HG03378 (cell line): ENCODE measurements around the gene TMEM256.

Experiments used
- ATAC-seq: cut with Tn5 transposase; IDR thresholded peaks from one replicate; pipeline ENCODE4 v1.9.1; 2021; ENCODE audit warnings: mild to moderate bottlenecking, moderate library complexity; ENCODE audit not compliant: unreplicated experiment

Gene TMEM256

DNA sequence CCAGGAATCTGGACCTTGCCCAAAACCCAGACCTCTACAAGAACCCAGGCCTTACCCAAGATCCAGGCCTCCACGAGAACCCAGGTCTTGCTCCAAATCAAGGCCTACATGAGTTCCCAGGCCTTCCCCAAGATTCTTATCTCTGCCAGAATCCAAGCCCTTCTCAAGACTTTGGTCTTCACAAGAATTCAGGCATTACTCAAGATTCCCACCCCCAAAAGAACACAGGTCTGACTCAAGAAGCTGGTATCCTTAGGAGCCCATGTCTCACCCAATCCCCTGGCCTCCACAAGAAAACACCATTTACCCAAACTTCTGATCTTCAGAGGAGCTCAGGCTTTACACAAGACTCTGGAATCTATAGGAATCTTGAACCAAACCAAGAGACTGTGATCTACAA, 27.3 kb upstream of the TMEM256 start:
- ATAC-seq, result no peak

DNA sequence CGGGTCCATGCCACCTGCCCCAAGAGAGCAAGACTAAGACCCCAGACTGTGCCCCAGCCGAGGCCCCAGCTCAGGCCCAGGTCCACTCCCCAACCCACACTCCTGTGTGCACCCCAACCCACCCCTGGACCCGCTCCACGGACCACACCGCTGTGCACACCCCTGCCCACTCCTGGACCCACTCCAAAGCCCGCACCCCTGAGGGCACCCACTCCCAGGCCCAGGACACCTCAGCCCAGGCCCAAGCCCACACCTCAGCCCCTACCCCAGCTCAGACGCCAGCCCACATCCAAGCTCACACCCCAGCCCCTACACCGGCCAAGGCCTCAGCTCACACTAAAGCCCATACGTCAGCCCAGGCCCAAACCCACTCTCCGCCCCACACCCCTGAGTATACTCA, 25.8 kb upstream of the TMEM256 start:
- no peak for ATAC-seq

DNA sequence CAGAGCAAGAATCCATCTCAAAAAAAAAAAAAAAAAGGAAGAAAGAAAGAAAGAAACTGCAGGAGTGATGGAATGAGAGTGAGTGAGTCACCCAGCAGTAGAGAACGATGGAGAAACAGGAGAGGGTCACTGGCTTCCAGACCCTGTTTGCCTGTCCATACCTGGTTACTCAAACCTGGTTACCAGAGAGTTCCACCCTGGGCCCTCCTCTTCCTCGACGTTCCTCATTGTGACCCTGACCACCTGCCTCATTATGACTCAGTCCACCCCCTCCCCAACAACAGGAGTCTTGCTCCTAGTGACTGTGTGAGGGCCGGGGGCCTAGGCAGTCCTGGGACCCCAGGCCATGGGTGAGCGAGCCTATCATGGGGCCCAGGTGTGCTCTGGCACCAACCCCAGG, 24.7 kb upstream of the TMEM256 start, which contains the start of gene SPEM3:
TSS of gene SPEM3 (plus strand) at position 301 of the 400 bp plus-strand sequence. CDS start at position 347, 46 bp downstream.
- ATAC-seq, result no peak

DNA sequence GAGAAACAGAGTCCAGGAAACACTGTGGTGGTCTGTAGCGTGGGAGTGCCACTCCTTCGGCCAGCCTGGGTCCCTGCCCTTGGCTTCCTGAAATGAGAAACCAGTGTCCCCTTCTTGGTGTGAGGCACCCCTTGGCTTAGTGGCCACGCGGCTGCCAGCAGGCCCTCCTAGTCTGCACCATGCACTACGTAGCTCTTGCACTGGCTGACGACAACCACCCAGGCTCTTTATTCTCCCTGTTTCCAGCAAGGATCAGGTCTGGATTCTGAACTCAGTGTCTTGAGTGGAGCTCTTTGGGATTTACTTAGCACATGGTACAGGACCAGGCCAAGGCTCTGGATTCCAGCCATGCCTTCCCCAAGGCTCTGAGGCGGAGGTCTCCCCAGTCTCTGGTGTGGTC, 23.7 kb upstream of the TMEM256 start:
- no peak for ATAC-seq

DNA sequence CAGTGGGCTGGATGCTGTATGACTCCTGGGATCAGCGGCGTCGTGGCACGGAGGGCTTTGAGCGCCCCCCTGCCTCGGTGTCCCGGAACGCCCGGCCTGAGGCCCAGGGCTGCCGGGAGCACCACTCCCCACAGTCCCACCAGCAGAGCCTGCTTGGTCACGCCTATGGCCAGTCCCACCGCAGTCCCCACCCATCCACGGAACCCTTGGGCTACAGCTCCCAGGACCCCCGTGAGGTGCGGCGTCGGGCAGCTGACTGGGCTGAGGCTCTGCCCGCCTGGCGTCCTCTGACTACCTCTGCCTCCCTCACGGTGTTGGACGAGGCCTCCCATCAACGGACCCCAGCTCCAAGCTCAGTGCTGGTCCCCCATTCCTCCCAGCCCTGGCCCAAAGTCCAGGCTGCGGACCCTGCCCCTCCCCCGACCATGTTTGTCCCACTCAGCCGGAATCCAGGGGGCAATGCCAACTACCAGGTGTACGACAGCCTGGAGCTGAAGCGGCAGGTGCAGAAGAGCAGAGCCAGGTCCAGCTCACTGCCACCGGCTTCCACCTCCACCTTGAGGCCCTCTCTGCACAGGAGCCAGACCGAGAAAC, 23.1 kb upstream of the TMEM256 start:
- ATAC-seq, result no peak

DNA sequence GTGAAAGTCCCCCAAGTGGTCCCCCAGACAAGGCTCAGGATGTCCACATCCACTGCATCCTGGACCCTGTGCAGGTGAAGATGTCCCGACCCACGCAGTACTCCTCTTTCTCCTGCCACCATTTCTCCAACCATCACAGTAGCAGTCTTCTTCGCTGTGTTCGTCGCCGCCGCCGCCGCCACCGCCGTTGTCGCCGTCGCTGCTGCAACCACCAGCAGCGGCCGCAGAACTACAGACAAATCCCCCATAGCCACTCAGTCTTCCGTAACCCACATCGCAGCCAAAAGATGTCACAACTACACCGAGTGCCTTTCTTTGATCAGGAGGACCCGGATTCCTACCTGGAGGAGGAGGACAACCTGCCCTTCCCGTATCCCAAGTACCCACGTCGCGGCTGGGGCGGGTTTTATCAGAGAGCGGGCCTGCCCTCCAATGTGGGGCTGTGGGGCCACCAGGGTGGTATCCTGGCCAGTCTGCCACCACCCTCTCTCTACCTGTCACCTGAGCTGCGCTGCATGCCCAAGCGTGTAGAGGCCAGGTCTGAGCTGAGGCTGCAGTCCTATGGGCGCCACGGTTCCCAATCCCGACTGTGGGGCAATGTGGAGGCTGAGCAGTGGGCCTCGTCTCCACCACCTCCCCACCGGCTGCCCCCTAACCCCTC, 22.4 kb upstream of the TMEM256 start:
- no peak for ATAC-seq

DNA sequence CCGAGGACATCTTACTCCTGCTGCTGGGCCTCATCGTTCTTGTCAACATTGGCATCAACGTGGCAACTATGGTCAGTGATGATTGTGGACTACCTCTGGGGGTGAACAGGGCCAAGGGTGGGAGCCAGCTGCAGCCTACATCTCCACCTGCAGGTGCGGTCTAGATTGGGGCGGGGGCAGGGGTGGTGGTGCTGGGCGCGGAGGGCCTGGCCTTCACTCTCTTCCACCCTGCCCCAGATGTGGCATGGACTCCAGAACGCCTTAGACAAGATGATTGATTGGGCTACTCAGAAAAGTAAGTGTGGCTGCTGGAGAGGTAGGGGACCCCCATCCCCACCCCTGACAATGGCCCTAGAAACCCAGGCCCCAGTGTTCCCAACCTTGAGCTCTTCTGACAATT, 21.9 kb upstream of the TMEM256 start:
- ATAC-seq, result no peak

DNA sequence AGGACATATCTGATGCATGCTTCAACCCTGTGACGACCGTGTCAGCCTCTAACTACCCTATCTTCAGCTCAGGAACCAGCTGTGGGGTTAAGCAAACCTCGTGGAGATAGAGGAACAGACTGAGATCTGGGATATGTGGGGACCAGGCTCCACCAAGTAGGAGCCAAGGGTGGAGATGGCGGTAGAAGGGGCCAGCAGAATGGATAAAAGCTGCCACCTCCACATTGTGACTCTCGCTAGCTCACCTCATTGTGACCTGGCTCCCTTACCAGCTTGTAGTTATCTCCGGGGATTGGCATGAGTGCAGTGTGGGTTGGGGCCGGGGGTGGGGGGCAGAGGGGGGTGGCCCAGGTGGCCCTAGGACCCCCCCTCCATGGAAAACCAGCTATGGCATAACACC, 21.4 kb upstream of the TMEM256 start, which contains the start of gene SPEM2:
TSS of gene SPEM2 (plus strand) at position 301 of the 400 bp plus-strand sequence. CDS start at position 374, 73 bp downstream.
- no peak for ATAC-seq

DNA sequence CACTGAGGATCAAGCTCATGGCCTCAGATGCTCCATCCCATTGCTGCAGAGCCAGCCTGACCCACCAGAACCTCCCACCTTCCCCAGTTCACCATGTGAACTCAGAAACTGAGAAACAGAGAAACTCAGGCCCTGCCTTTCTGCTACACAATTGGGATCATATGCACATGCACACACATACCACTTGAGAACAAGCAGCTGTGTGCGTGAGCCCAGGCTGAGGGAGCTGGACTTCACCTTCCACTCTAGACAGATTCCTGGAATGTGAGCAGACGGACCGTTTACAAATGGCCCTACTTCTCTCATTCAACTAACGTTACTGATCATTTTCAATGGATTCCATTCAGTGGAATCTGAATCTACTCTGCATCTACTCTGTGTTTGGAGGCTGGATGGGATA, 19.8 kb upstream of the TMEM256 start:
- ATAC-seq, result no peak

DNA sequence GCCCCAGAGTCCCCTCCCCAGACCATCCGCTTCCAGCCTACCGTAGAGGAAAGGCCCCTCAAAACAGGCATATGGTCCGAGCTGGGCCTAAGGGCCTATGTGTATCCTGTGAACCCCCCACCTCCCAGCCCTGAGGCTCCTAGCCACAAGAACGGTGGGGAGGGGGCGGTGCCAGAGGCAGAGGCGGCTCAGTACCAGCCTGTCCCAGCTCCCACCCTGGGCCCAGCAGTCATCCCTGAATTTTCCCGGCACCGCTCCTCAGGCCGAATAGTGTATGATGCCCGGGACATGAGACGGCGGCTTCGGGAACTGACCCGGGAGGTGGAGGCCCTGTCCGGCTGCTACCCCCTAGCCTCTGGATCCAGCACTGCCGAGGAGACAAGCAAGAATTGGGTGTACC, 17.3 kb upstream of the TMEM256 start:
- no peak for ATAC-seq

DNA sequence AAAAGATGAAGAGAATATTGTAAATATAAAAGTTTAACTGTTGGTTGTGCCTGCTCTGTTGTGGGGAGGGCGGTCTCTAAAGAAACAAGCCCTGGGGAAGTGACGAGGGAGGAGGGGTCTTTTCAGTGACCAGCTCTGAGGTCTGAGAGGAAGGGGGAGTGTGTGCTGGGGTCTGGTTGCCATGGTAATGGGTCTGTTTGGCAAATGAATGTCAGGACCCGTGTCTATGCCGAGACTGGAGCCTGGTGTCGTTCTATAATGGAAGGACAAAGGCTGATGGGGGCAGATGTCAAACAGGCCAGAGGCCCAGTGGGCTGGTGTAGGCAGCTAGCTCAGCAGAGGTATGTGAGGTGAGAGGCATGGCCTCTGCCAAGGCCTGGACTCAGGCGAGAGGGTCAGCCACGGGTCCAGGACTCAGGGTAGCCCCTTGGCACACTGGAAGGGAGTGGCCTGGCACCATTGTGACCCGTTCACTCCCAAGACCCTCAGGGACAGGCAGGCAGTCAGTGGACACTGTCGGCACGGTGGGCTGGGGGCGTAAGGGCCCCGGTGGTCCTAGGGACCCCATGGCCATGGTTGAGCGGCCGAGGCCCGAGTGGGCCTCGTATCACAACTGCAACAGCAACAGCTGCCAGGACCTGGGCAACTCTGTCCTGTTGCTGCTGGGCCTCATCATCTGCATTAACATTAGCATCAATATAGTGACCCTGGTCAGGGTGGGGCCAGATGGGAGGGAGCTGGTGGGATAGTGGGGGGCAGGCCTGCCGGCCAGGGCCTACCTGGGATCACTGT, 16.1 kb upstream of the TMEM256 start, which contains the start of gene SPEM1:
TSS of gene SPEM1 (plus strand) at position 506 of the 792 bp plus-strand sequence. CDS start at position 567, 61 bp downstream.
- no peak for ATAC-seq

DNA sequence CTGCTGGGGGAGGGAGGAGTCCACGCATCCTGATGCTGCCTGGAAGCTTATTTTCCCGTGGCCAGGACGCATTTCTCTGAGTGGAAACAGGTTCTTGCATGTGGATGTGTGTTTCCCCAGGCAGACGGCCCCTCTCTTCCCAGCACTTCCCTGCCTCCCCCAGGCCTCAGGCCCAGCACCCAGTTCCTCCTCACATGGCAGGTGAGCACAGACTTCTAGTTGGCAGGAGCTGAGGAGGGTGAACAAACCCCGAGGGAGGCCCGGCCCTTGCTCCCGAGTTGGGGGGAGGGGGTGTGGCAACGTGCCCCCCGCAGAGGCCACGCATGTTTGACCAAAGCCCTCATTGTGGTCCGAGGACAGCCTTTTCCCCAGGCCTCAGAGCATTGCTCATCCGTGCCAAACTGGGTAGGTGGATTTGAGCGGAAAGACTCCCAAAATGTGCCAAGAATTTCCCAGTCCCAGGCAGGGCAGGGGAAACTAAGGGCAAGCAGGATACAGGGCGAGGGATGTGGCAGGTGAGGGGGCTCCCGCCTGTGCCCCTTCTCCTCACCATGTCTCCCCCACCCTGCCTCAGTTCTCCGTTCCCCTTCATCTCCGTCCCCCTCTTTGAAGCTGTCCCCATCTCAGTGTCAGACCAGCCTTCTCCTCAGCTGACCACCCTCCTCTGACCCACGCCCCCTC, 14.7 kb upstream of the TMEM256 start:
- no peak for ATAC-seq

DNA sequence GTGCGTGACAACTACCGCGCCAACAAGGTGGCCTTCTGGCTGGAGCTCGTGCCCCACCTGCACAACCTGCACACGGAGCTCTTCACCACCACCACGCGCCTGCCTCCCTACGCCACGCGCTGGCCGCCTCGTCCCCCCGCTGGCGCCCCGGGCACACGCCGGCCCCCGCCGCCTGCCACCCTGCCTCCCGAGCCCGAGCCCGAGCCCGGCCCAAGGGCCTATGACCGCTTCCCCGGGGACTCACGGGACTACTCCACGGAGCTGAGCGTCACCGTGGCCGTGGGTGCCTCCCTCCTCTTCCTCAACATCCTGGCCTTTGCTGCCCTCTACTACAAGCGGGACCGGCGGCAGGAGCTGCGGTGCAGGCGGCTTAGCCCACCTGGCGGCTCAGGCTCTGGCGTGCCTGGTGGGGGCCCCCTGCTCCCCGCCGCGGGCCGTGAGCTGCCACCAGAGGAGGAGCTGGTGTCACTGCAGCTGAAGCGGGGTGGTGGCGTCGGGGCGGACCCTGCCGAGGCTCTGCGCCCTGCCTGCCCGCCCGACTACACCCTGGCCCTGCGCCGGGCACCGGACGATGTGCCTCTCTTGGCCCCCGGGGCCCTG, 13.3 kb upstream of the TMEM256 start:
- ATAC-seq, result no peak

DNA sequence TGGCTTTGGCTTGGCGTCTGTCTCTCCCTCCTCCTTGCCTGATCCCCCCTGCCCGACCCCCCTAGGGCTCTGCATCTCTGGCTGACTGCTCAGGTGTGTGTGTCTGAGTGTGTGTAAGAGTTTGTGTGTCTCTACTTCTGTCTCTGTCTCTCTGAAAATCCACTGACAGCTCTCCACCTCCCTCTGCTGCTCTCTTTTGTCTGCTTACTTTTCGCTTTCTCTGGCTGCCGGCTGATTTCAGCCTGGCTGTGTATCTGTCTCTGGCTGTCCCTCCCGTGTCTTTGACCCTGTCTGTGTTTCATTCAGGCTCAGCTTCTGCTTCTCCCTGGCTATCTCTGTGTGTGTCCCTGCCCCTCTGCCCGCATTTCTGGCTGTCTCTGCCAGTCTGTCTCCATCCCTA, 12.4 kb upstream of the TMEM256 start:
- ATAC-seq, result no peak

DNA sequence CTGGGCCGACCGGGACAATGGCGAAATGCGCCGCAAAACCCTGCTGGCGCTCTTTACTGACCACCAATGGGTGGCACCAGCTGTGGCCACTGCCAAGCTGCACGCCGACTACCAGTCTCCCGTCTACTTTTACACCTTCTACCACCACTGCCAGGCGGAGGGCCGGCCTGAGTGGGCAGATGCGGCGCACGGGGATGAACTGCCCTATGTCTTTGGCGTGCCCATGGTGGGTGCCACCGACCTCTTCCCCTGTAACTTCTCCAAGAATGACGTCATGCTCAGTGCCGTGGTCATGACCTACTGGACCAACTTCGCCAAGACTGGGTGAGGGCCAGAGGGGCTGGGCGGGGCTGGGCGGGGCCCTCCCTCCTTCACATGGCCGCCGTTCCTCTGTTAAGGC, 11.9 kb upstream of the TMEM256 start:
- no peak for ATAC-seq

DNA sequence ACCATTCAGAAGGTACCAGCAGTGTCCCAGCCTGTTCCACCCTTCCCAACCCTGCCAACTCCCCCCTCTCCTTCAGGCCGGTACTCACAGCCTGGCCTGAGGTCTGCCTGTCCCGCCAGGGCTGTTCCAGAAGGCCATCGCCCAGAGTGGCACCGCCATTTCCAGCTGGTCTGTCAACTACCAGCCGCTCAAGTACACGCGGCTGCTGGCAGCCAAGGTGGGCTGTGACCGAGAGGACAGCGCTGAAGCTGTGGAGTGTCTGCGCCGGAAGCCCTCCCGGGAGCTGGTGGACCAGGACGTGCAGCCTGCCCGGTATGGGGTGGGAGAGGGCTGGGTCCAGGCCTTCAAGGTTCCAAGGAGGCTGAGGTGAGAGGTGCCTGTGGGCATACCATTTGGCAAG, 10.9 kb upstream of the TMEM256 start:
- no peak for ATAC-seq

DNA sequence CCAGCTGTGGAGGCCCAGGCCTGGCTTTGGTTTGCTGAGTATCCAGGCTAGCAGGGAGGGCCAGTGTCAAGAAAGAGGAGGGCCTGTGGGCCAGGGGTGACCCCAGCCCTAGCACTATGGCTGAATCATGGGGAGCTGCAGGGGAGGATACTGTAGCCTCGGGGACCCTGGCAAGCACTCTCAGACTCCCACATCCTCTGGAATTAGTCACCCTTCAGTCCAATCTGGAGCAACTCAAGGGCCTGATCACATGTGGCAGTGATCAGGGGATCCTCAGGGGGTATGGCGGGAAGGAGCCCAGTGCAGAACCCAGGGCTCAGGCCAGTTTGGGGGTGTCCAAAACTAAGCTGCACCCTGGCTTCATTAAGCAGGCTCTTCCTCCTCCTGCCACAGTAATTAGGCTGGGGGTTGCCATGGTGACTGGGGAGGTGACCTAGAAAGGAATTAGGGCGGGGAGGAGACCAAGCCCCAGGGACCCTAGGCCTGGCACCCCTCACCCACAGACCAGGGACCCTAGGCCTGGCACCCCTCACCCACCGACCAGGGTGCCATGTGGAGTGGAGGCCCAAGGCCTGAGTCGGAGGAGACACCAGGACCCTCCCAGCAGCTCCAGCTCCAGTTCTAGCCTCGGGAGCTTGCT, 9.6 kb upstream of the TMEM256 start:
- ATAC-seq, result no peak

DNA sequence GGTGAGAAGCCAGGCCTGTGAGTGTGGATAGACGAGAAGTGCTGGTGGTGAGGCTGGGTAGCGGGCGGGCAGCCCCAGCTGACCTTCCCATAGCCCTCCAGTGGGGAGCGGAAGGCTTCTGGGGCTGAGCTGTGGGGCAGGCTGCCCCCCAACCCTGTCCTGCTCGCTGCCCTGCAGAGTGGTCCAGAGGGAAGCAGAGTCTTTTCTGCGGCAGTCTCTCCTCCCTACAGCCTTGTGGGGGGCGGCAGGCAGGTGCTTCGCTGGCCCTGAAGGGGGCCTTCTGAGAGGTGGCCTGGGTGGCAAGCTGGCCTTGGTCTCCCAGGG, 7.5 kb upstream of the TMEM256 start:
- ATAC-seq, result no peak

DNA sequence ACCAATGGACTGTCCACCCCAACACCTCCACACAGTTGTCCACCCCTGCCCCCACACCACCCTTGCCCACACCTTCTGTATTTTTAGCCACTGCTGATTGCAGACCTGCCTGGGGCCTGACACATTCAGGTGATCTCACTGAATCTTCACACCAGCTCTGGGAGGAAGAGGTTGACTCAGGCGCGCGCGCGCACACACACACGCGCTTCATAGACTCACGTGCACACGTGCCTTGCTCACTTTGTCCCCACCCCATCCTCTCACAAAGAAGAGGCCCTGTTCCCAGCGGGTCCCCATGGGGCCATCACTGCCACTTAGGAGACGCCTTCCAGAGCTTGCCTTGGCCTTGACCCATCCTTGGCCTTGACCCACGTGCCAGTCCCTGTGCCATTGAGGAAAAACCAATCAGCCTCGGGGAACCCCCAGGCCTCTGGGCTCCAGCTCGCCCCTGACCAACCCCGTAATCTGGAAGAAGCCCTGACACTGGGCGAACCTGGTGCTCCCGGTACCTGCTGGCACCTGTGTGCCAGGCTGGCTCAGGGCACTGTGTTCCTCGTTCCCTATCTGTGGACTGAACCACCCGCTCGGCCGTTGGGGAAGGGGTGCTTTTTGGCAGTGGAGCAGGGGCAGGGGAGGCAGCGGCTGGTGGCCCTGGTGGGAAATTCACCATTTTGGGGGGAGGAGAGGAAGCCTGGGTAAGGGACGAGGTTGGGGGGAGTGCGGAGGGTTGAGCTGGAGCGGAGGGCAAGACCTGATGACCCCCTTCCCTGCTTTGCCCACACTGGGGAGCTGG, 6.9 kb upstream of the TMEM256 start:
- no peak for ATAC-seq

DNA sequence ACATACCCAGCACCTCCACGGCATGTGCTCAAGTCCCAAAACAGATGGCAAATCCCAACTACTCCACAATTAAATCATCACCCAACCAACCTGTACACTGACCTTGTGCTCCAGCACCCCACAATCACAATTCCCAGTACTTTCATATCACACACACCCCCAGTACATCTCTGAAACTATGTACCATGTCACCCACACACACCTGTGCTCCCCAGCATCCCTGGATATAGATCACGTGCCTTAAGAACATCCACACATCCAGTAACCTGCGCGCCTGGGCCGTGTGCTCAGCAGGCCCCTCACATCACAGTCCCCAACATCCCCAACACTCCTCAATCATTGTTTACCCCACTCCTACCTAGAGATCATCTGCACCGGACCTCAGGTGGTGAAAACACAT, 5.8 kb upstream of the TMEM256 start:
- no peak for ATAC-seq
